CD14-positive monocyte (primary cell): ENCODE data around the gene NEDD4L. TPM values are rescaled to one million over a fixed set of nuclear protein-coding genes. Genes with fewer than 3 reads are reported as not detected.

Experiments used
- DNase-seq, 3 donors: peaks; one replicate each; pipeline ENCODE4 v3.0.0-alpha.2; 2011 to 2022
- H2AFZ ChIP-seq: 2 replicates; pipeline ENCODE4 v1.6.0; 2012; ENCODE audit warnings: mild to moderate bottlenecking, low read depth, low read length, inconsistent platforms; ENCODE audit not compliant: insufficient read depth, poor library complexity, severe bottlenecking
- H3K27ac ChIP-seq, 2 donors: 1 replicate in 1 of 2; 2 replicates in 1 of 2; pipeline ENCODE4 v1.5.1; 2012 to 2013; ENCODE audit warnings: low read length in 2 of 2, control low read depth in 1 of 2, inconsistent platforms in 1 of 2, low read depth in 1 of 2, mild to moderate bottlenecking in 1 of 2
- H3K27me3 ChIP-seq, 2 donors: one replicate each; pipeline versions ENCODE4 v1.6.0 to v1.6.1; 2011 to 2013; ENCODE audit warnings: low read length in 2 of 2; ENCODE audit not compliant: control insufficient read depth in 2 of 2, insufficient read depth in 2 of 2
- H3K36me3 ChIP-seq, 2 donors: replicated peaks in 1 of 2; 1 replicate in 1 of 2; 2 replicates in 1 of 2; pipeline versions ENCODE4 v1.5.1 to v1.6.1; 2012 to 2013; ENCODE audit warnings: low read length in 2 of 2, control low read depth in 1 of 2, inconsistent platforms in 1 of 2, mild to moderate bottlenecking in 1 of 2; ENCODE audit not compliant: insufficient read depth in 2 of 2, control insufficient read depth in 1 of 2
- H3K4me1 ChIP-seq, 2 donors: 1 replicate in 1 of 2; 2 replicates in 1 of 2; pipeline versions ENCODE4 v1.5.1 to v1.6.1; 2012 to 2013; ENCODE audit warnings: low read length in 2 of 2, control low read depth in 1 of 2, inconsistent platforms in 1 of 2, mild to moderate bottlenecking in 1 of 2, moderate library complexity in 1 of 2; ENCODE audit not compliant: insufficient read depth in 2 of 2, control insufficient read depth in 1 of 2
- H3K4me2 ChIP-seq: replicated peaks from 2 replicates; pipeline ENCODE3; 2012; ENCODE audit warnings: low read length, moderate library complexity, mild to moderate bottlenecking; ENCODE audit not compliant: poor library complexity, severe bottlenecking; ENCODE audit errors: extremely low read depth
- H3K4me3 ChIP-seq, 3 experiments: fragments of 200-600 bp in 1 of 3; sonication (generic) in 1 of 3; replicated peaks in 1 of 3; 1 replicate in 2 of 3; 2 replicates in 1 of 3; pipeline ENCODE4 v1.5.1; 2011 to 2013; ENCODE audit warnings: low read length in 3 of 3, mild to moderate bottlenecking in 3 of 3, control low read depth in 2 of 3, low read depth in 2 of 3, inconsistent platforms in 1 of 3, moderate library complexity in 1 of 3
- H3K79me2 ChIP-seq: 2 replicates; pipeline ENCODE4 v1.6.0; 2012; ENCODE audit warnings: mild to moderate bottlenecking, control low read depth, inconsistent platforms, low read length, moderate library complexity; ENCODE audit not compliant: insufficient read depth
- H3K9ac ChIP-seq: 2 replicates; pipeline ENCODE4 v1.6.0; 2017; ENCODE audit warnings: low read length, mild to moderate bottlenecking; ENCODE audit not compliant: insufficient read depth, poor library complexity, severe bottlenecking
- H3K9me3 ChIP-seq, 2 donors: replicated peaks in 1 of 2; 1 replicate in 1 of 2; 2 replicates in 1 of 2; pipeline versions ENCODE4 v1.5.1 to v1.6.1; 2012 to 2013; ENCODE audit warnings: low read length in 2 of 2, control low read depth in 1 of 2; ENCODE audit not compliant: control insufficient read depth in 1 of 2, insufficient read depth in 1 of 2
- H4K20me1 ChIP-seq: 2 replicates; pipeline ENCODE4 v1.6.0; 2012; ENCODE audit warnings: mild to moderate bottlenecking, low read length, control low read depth, moderate library complexity; ENCODE audit not compliant: insufficient read depth
- H3K27ac Mint-ChIP-seq, 7 donors: one replicate each; pipeline ENCODE4 v1.8.0; 2020; ENCODE audit warnings: mild to moderate bottlenecking in 7 of 7, mixed read lengths in 7 of 7, moderate library complexity in 6 of 7, inconsistent platforms in 2 of 7
- H3K27me3 Mint-ChIP-seq, 3 donors: one replicate each; pipeline ENCODE4 v1.8.0; 2021 to 2022; ENCODE audit warnings: low read depth in 3 of 3, mild to moderate bottlenecking in 3 of 3, mixed read lengths in 3 of 3, moderate library complexity in 3 of 3, inconsistent platforms in 1 of 3
- H3K36me3 Mint-ChIP-seq, 2 donors: one replicate each; pipeline ENCODE4 v1.8.0; 2020; ENCODE audit warnings: mixed read lengths in 2 of 2, inconsistent platforms in 1 of 2, mild to moderate bottlenecking in 1 of 2
- H3K4me1 Mint-ChIP-seq: one replicate; pipeline ENCODE4 v1.8.0; 2020; ENCODE audit warnings: mild to moderate bottlenecking, mixed read lengths
- H3K4me3 Mint-ChIP-seq, 2 donors: one replicate each; pipeline ENCODE4 v1.8.0; 2020; ENCODE audit warnings: mild to moderate bottlenecking in 2 of 2, mixed read lengths in 2 of 2, moderate library complexity in 1 of 2
- H3K9me3 Mint-ChIP-seq, 7 donors: one replicate each; pipeline ENCODE4 v1.8.0; 2020 to 2022; ENCODE audit warnings: mixed read lengths in 7 of 7, mild to moderate bottlenecking in 6 of 7, moderate library complexity in 6 of 7, inconsistent platforms in 2 of 7
- CTCF ChIP-seq: fragments of 200-600 bp; IDR thresholded peaks from one replicate; pipeline ENCODE4 v1.8.0; 2022; ENCODE audit warnings: antibody characterized with exemption, mild to moderate bottlenecking
- WGBS: methylation state at CpG from one replicate; pipeline ENCODE4 v1.1.5; 2013; ENCODE audit warnings: missing lambda C conversion rate; ENCODE audit not compliant: insufficient coverage; 5-methylcytosine and 5-hydroxymethylcytosine counted together
- intact Hi-C, 2 donors: fragments of 100-400 bp; cut with micrococcal nuclease; formaldehyde crosslinking; loops; one replicate each; pipeline versions ENCODE4 v1.15.0 to v1.15.1; 2023
- polyA plus RNA-seq, 3 donors: library from polyadenylated mRNA; depleted of rRNA in 1 of 3; unstranded in 2 of 3; stranded (reverse) in 1 of 3; fragments of 300-500 nt in 2 of 3; fragments of >200 nt in 1 of 3; fragmentation: Illumina TruSeq in 2 of 3; gene quantifications; 1 replicate in 2 of 3; 2 replicates in 1 of 3; pipeline ENCODE4 v1.2.3, GENCODE V29; 2012 to 2021

Gene NEDD4L
- polyA plus RNA-seq, 3 donors = 2.5 to 5.2 (median 4.5) TPM

- H3K36me3 Mint-ChIP-seq = peaks cover 0 to 2% of the 10 kb centered on the region in 2 donors
- Histone ChIP-seq H3K9ac (no peak overlapping the region), H4K20me1 (no peaks in the 10 kb centered on the region), H3K27ac (no peak overlapping the region), H2AFZ (no peak overlapping the region), H3K79me2 (no peaks in the 10 kb centered on the region), H3K4me1 (no peaks in the 10 kb centered on the region), H3K27me3 (no peaks in the 10 kb centered on the region), H3K9me3 (peaks cover 0 to 4% of the 10 kb centered on the region in 2 donors), H3K4me2 (no peak overlapping the region), H3K4me3 (no peak overlapping the region), H3K36me3 (no peaks in the 10 kb centered on the region)
- DNase-seq = no peak
- H3K27ac Mint-ChIP-seq = no peak overlapping the region
- intact Hi-C loops = no loop called here
- H3K27me3 Mint-ChIP-seq = peaks cover 0 to 5% (median 2%) of the 10 kb centered on the region in 3 donors
- peaks cover 0 to 7% (median 3%) of the 10 kb centered on the region in 7 donors for H3K9me3 Mint-ChIP-seq
- H3K4me3 Mint-ChIP-seq = no peak overlapping the region
- WGBS = no CpG with 5 or more reads among the region's 11 CpGs
- no peak for TF ChIP-seq CTCF
- peaks cover 3% of the 10 kb centered on the region for H3K4me1 Mint-ChIP-seq
These were observed 214.8 kb downstream of the NEDD4L start for GRCh38 chr18:58258692-58259342.

GRCh38 chr18:58263055-58263957 is 219.3 kb downstream of the NEDD4L start:
- no peaks in the 10 kb centered on the region for H3K4me1 ChIP-seq
- H3K9me3 ChIP-seq = no peaks in the 10 kb centered on the region
- H3K4me3 ChIP-seq = no peak overlapping the region
- no peak overlapping the region for H3K4me3 Mint-ChIP-seq
- no peak overlapping the region for H3K27ac ChIP-seq
- no peaks in the 10 kb centered on the region for H3K27me3 ChIP-seq
- TF ChIP-seq CTCF = no peak
- H3K27ac Mint-ChIP-seq = no peak overlapping the region
- H3K4me1 Mint-ChIP-seq = peaks cover 3% of the 10 kb centered on the region
- intact Hi-C loops = no loop called here
- H3K4me2 ChIP-seq = no peak overlapping the region
- H3K9ac ChIP-seq = no peak overlapping the region
- 98% methylated on average over 3 of the region's 7 CpGs for WGBS
- H4K20me1 ChIP-seq = no peaks in the 10 kb centered on the region
- no peaks in the 10 kb centered on the region for H3K36me3 ChIP-seq
- no peaks in the 10 kb centered on the region for H3K79me2 ChIP-seq
- H3K36me3 Mint-ChIP-seq = no peaks in the 10 kb centered on the region
- DNase-seq = no peak
- no peaks in the 10 kb centered on the region for H3K9me3 Mint-ChIP-seq
- peaks cover 0 to 5% (median 2%) of the 10 kb centered on the region in 3 donors for H3K27me3 Mint-ChIP-seq
- no peak overlapping the region for H2AFZ ChIP-seq
